ENCODE results near the gene SLC6A6.

Gene SLC6A6

DNA sequence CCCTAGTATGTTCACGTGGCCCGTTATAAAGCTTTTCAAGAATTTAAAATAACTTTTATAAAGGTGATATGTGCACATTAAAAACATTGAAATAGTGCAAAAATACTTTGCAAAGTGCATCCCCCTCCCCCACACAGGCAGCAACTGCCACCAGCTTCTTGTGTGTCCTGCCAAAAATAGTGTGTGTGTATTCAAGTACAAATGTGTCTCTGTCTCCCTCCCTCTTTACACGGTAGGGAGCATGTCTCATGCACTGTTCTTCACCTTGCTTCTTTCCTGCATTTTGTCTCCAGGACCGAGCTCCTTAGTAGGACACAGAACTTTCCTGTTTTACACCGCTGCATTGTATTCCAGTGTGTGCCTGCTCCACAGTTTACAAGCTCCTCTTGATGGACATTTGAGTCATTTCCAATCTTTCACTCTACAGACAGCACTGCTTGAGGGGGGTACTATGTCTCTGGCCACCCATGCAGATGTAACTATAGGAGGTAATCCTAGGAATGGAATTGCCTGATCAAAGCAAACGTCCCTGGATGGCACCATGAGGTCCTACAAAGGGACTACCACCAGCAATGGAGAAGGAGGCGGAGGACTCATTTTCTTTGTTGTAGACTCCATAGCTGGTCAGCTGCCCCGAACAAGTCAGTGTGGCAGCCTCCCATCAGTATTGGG lies 52.4 kb downstream of the SLC6A6 start:
- no peak for DNase-seq (ENCODE audit: low spot score)

DNA sequence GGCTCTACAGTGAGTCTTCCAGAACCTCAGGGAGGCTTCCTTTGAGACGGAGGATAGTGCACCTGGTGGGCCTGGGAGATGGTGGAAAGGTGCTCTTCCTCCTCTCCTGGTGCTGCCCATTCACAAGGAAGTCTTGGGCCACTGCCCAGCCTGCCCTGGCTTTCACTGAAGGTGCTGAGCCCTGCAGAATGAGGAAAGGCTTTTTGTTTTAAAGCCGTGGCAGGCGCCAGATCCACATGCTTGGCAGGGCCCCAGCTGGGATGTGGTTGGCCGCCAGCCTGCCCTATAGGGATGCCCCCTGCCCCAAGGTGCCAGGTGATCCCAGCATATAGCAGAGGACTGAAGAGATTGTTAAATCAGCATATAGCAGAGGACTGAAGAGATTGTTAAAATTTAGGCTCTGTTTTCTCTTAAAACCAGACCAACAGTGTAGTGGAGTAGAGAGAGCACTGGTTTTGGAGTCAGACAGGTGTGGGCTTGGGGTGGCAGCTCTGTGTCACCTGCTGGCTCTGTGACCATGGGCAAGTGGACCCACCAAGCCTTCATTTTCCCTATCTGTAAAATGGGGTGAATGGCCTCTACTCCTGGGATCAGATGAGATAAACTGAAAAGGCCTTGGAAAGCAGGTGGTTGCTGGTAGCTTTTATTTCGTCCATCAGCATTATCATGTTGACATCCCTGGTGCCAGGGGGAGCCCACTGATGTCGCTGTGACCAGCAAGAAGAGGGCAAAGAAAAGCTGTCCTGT lies 53.3 kb downstream of the SLC6A6 start:
- DNase-seq (ENCODE audit: low spot score) = no peak

DNA sequence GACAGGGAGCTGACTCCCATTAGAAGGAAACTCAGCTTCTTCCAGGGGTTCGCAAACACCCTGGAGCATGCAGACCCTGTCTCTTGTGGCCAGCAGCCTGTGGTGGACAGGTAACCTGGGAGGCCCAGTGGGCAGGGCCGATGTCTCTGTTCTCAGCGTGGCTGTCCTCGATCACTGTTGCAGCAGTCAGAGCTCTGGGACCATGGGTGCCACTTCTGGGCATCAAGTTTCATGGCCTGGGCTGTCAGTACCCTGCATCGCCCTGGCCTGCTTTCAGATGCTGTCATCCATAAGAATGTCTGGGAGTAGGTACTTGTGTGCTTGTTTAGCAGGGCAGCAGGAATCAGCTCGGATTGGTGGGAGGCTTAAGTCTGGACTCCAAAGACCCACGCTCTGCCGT lies 54.4 kb downstream of the SLC6A6 start:
- DNase-seq (ENCODE audit: low spot score) = no peak

DNA sequence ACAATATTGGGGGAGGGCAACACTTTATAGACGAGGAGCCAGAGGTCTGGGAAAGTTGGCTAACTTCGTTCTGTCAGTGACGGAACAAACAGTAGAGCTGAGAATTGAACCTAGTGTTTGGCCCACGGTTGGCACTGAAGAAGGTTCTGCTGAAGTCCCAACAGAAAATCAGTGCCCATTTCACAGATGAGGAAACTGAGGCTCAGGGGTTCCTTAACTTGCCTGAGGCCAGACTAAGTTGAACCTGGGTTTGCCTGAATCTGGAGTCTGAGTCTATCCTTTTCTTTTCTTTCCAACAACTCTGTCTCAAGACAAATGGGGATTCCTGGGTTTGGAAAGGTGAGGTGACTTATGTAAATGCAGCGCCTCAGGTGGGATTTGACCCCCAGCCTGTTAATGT lies 55.1 kb downstream of the SLC6A6 start:
- no peak for DNase-seq (ENCODE audit: low spot score)

DNA sequence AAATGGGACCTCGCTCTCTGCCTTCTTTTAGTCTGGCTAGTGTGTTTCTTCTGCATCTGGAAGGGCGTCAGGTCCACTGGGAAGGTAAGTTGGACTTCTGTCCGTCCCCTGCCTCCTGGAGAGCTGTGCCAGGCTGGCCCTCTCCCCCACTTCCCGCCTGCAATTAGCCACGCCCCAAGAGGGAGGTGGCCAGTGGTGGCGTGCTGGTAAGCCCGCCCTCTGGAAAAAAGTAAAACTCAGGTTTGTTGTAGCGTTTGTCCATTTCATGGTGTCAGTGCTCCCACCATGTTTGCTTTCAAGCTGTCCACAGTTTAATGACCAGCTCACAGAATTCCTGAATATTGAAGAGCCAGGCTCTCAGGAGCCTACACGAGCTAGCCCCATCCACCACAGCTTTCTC lies 55.6 kb downstream of the SLC6A6 start:
- no peak for DNase-seq (ENCODE audit: low spot score)

DNA sequence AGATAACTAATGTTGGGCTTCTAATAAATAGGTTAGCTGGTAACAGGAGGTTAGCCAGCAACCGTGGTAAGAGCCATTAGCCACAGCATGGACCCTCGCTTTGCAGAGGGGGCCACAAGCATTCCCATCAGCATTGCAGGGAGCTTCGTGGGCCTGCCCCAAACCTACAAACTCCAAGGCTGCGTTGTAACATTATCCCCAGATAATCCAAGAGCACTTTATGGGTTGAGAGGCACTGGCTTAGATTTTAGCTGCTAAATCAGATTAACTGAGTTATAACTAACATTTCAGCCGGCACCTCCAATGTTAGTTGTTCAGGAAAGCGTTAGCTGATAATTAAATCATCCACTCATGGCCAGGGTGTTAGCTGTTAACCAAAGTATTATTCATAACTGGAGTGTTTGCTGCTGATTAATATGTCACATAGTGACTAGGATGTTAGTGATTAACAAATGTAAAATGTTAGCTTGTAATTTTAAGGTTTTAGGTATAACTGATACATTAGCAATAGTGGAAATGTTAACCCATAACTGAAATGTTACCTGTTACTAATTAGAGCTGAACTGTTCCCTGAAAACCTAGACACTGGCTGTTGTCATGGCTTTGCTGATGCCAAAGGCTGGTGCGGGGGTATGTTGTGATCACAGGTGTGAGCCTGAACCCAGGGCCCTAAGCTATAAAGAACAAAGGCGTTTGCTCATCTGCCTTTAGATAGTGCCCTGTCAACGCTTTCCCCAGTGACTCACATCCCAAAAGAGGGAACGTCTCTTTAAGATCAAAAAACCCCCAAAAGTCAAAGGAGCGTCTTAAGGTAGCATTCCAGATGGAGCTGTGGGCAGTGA lies 56.2 kb downstream of the SLC6A6 start:
- DNase-seq (ENCODE audit: low spot score) = no peak

DNA sequence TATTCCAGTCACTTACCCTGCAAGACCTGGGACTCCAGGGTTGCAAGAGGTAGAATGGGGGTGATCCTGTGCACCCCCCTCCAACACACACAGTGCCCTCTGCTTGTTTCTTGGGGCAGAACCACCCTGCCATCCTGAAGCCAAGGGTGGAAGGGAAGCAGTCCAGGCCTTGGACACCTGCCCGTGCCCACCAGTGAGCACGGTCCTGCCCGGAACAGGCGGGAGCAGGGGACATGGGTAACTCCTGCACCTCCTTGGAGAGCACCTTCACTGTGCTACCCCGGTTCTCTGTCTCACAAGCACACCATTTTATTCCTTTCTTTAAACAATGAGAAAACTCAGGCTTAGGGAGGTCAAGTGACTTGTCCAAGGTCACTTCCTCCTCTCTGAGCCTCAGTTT lies 57.0 kb downstream of the SLC6A6 start:
- DNase-seq (ENCODE audit: low spot score) = no peak

DNA sequence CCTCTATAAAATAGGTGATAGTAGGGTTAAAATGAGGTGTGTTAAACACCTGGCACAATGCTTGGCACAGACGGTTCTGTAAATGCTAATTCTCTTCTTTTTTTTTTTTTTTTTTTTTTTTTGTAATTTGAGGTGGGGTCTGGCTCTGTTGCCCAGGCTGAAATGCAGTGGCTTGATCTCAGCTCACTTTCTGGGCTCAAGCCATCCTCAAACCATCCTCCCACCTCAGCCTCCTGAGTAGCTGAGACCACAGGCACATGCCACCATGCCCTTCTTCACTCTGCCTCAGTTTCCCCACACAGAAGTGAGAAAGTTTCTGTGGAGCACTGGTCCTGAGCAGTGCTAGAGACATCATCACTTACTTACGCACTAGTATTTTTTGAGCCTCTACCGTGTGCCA lies 57.4 kb downstream of the SLC6A6 start:
- DNase-seq (ENCODE audit: low spot score) = no peak

DNA sequence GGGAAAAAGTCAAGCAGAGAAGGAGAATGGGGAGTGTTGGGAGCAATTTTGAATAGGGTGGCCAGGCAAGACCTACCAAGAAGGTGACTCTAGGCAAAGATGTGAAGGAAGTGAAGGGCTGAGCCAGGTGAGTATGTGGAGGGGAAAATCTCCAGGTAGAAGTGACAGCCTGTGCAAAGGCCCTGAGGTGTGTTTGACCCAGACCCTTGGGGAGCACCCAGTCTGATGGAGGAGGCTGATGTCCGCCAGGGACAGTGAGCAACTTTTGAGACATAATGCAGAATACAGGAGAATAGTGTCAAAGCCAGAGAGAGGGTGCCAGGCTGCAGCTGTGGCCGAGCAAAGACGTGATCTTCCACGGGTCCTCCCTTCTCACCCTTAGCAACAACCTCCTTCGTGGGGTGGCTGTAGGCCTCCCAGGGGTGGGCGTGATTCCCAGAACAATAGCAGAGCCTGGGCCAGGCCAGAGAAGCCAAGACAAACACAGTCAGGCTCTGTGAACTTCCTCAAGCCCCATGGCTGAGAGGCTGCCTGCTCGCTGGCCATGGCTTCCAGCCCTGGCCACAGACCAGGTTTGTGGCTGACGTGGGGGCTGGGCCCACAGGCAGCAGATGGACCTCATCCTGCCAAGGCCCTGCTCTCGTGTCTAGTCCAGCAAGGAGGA lies 58.1 kb downstream of the SLC6A6 start:
- no peak for DNase-seq (ENCODE audit: low spot score)

DNA sequence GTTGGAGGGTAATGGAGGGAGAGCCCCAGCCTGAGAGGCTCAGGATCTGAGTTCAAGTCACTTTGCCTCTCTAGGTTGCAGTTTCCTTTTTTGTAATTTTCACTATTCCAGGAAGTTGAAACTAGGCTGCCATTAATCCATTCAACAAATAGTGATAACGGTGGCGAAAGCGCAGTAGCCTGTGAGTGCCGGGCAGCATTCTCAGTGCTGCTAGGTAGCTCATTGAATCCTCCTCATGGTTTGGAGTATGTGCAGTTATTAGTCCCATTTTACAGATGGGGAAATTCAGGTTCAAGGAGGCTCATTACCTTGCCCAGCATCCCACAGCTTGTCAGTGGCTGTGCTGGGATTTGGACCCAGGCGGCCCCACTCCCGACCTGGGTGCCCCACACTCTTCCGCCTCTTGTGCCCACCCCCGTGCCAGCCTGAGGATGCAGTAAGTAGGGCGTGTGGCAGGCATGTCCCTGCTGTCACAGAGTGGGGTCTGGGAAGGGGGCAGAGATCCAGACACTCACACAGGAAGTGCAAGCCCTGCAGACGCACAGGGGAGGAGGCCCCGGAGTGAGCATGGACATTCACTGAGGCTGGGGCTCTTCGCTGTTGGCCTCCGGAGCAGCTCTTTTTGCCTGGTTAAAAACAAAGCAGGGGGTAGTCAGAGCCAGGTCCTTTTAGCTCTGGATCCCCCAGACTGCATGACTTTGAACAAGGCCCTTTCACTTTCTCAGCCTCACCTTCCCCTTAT lies 58.8 kb downstream of the SLC6A6 start:
- DNase-seq (ENCODE audit: low spot score) = no peak

DNA sequence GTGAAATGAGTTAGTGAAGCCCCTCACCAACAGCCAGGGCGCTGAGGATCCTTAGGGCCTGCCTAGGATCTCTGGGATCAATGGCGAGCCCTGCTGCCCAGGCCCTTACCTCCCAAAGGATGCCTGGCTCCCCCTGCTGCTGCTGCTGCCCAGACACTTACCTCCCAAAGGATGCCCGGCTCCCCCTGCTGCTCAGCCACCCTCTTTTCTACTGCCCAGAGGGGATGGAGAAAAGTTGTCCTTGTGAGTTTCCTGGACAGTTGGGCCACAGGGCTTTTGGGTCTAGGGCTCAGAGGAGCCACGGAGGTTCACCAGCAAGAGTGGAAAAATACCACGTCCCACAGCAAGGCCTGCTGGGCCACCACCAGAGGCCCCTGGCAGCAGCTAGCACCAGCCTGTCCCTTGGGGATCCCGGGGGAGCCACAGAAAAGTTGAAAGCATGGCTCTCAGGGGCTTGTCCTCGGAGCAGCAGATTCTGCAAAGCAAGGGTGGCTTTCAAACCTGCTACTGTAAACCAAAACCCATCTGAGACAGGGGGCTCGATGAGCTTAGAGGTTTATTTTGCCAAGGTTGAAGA lies 59.4 kb downstream of the SLC6A6 start:
- DNase-seq (ENCODE audit: low spot score) = peak; percentile 50

DNA sequence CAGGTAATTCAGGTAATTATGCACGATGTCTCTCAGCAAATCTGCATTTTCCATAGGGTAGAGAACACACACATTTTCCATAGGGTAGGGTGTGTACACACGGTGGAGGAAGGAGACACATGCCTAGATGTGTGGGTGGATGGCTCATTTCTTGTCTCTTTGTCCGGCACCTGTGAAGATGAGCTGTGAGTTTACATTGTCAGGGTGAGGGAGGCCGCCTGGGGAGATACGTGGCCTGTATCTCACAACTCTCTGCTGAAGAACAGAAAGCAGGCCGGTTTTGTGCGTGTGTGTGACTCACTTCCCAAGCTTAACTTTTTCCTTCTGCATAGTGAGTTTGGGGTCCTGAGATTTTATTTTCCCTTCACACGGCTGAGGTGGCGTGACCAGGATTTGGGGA lies 60.3 kb downstream of the SLC6A6 start:
- no peak for DNase-seq (ENCODE audit: low spot score)

DNA sequence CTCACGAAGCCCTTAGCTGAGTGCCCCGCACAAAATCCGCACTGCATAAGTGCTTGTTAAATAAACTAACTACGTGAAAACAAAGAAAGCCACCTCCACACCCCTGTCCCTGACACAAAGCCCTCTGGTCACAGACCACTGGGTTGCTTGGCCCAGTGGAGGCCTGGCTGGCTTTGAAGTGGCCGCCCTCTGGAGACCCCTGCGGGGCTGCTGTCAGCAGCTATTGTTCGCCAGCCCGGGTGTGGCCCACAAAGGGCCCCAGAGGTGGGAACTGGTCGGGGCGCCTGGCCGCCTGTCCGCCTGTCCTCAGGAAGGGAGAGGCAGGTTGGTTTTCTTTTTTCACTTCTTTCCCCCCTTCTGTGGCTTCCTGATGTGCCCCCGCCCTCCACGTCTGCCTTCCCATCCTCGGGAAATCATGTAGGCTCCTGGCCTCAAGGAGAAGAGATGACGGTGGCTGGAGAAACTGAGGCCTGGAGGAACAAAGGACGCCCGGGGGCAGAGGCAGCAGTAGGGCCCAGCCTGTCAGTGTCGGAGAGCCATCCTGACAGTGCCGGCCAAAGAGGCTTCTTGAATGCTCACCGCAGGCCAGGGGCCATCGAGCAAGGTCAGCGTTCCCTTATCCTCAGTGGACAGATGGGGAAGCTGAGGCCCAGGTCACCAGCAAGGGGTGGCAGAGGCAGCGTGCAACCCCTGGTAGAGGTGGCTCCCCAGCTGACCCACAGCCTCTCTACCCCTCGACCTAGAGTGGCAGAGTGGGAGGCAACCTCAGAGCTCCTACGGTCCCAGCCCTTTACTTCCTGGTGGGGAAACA lies 61.1 kb downstream of the SLC6A6 start:
- no peak for DNase-seq (ENCODE audit: low spot score)

DNA sequence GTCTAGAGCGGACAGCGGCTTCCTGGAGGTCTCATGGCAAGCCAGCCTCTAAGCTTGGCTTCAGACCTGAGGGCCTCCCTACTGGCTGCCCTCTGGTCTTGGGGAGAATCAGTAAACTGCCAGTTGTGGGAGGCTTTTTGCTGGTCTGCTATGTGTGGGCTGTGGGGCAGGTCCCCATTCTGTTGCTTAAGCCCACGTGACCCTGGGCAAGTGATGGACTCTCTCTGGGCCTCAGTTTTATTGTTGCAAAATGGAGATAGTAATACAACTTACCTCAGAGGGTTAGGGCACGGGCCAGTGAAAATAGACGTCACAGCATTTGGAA lies 61.7 kb downstream of the SLC6A6 start:
- no peak for DNase-seq (ENCODE audit: low spot score)

DNA sequence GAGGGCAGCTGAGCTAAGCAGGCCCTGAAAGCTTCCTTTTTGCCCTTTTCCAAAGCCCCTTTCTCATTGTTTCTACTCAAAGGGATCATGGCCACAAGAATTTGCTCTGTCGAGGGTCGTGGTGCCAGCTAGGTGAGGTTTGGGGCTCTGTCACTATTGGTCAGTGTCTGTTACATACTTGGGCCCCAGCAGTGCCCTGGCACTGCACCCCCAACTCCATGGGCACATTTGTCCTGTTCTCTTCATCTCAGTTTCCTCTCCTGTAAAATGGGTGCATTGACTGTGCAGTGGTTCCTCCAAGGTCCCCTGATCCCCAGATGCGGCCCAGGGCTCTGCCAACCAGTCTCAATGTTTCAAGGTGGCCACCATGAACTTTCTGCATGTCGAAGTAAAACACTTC lies 62.1 kb downstream of the SLC6A6 start:
- DNase-seq (ENCODE audit: low spot score) = no peak

DNA sequence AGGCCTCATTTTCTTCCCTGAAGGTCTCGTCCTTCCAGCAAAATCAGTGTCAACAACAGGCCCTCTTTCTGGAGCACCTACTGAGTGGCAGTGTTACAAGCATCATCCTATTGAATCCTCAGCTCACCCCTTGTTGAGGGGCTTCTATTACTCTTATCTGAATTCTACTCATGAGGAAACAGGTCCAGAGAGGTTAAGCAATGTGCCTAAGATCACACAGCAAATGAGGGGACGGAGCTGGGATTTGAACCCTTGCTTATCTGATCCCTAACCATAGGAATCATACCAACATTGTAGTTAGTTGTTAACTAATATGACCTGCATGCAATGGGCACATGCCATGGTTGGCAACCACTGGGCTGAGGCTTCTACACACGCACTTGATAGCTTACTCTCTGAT lies 63.0 kb downstream of the SLC6A6 start:
- DNase-seq (ENCODE audit: low spot score) = no peak

DNA sequence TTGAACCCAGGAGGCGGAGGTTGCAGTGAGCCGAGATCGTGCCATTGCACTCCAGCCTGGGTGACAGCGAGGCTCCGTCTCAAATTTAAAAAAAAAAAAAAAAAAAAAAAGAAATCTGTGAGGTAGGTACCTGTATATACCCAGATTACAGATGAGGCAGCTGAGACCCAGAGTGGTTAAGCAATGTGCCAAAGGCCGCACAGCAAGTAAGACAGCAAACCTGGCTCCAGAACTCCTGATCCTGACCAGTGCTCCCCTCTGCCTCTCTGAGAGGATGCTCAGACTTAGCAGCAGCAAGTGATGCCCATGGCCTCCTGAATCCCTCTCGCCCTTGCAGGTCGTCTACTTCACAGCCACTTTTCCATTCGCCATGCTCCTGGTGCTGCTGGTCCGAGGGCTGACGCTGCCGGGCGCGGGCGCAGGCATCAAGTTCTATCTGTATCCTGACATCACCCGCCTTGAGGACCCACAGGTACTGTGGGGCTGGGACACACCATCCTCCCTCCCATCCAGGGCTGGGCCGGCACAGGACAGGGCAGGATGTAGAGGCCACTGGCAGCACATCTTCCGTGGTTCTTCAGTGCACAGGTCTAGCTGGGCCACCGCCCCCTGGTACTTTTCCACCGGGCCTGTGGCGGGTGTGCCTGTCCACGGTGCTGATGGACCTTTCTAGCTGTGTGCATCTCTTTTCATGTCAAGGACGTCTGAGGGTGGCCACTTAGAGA lies 63.9 kb downstream of the SLC6A6 start:
- DNase-seq (ENCODE audit: low spot score) = no peak

DNA sequence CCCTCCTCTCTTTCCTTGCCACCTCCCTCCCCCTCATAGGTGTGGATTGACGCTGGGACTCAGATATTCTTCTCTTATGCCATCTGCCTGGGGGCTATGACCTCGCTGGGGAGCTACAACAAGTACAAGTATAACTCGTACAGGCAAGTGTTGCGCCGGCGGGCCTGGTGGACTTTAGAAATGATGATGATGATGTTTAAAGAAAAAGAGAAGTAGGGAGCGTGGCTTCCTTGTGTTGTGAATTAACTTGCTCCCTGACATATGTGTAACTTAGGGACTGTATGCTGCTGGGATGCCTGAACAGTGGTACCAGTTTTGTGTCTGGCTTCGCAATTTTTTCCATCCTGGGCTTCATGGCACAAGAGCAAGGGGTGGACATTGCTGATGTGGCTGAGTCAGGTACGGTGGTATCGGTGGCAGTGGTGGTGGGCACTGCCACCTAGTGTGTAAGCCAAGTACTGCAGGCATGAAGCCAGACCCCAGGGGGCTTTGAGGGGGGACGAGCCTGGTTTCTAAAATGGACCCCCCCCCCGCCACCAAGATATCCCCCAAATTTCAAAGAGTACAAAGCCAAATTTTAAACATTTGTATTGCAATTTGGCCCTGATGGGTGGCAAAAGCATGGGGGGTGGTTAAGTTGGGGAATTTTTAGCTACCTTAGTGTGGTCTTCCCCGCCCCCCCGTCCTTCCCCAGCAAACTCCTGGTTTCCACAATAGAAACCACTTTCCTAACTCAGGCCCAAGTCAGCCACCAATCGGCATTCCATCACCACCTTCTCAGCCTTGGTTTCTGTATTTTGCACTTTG lies 65.6 kb downstream of the SLC6A6 start:
- DNase-seq (ENCODE audit: low spot score) = peak; percentile 39

DNA sequence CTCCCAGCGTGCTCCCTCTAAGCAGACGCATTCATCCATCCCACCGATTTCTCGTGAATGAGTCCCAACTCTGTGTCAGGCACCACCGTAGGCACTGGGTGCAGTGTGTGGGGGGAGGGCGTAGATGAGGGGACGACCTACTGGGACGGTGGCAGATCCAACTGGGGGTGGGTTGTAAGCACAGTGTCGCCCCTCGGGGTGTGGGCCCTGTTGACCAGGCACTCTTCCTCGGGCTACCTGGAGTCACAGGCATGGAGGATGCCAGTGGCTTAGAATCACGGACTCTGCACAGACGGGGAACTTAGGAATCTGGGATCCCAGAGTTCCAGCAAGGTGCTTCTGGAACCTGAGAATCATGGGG lies 66.2 kb downstream of the SLC6A6 start:
- no peak for DNase-seq (ENCODE audit: low spot score)
